Esophagus muscularis mucosa (tissue), 4 donors: ENCODE results near the gene C1QA. TPM values are rescaled to one million over a fixed set of nuclear protein-coding genes. Genes with fewer than 3 reads are reported as not detected.
A peak's percentile ranks its signal among the peaks of the same experiment; 100 is the strongest.

Source experiments
- DNase-seq: peaks from one replicate; pipeline ENCODE4 v3.0.0-alpha.2; 2017; ENCODE audit errors: extremely low spot score
- H3K27ac ChIP-seq, 4 donors: fragments of 200-600 bp; sonication (generic); replicated peaks in 1 of 4; 1 replicate in 3 of 4; 2 replicates in 1 of 4; pipeline ENCODE4 v1.5.1; 2016 to 2019; ENCODE audit warnings: mild to moderate bottlenecking in 1 of 4
- H3K27me3 ChIP-seq, 4 donors: fragments of 200-600 bp; sonication (generic); one replicate each; pipeline versions ENCODE4 v1.5.1 to v1.6.0; 2016 to 2019
- H3K36me3 ChIP-seq, 4 donors: fragments of 200-600 bp; sonication (generic); one replicate each; pipeline ENCODE4 v1.5.1; 2016 to 2019
- H3K4me1 ChIP-seq, 4 donors: fragments of 200-600 bp; sonication (generic); one replicate each; pipeline ENCODE4 v1.5.1; 2016 to 2019
- H3K4me3 ChIP-seq, 4 donors: fragments of 200-600 bp; sonication (generic); 1 replicate in 2 of 4; 2 replicates in 2 of 4; pipeline ENCODE4 v1.5.1; 2016 to 2019; ENCODE audit warnings: mild to moderate bottlenecking in 4 of 4, moderate library complexity in 1 of 4
- H3K9me3 ChIP-seq, 4 donors: fragments of 200-600 bp; sonication (generic); 1 replicate in 3 of 4; 2 replicates in 1 of 4; pipeline ENCODE4 v1.5.1; 2016 to 2019
- CTCF ChIP-seq, 3 experiments: fragments of 200-600 bp in 2 of 3; fragments of 450-650 bp in 1 of 3; sonication (generic) in 2 of 3; IDR thresholded peaks; one replicate each; pipeline ENCODE4 v1.5.1; 2017 to 2019; ENCODE audit warnings: antibody characterized with exemption in 3 of 3, mild to moderate bottlenecking in 2 of 3, moderate library complexity in 1 of 3
- EP300 ChIP-seq: sonication (generic); formaldehyde crosslinking; IDR thresholded peaks from one replicate; pipeline ENCODE4 v1.6.1; 2017; ENCODE audit warnings: antibody characterized with exemption
- POLR2A ChIP-seq: fragments of 450-650 bp; IDR thresholded peaks from one replicate; pipeline ENCODE4 v1.6.1; 2017; ENCODE audit warnings: antibody characterized with exemption, moderate library complexity, mild to moderate bottlenecking, low read depth
- POLR2AphosphoS5 ChIP-seq, 2 donors: sonication (generic); formaldehyde crosslinking; IDR thresholded peaks; one replicate each; pipeline ENCODE4 v1.6.1; 2017; ENCODE audit warnings: antibody characterized with exemption in 2 of 2
- WGBS: methylation state at CpG from one replicate; pipeline ENCODE4 v1.1.5; 2018; 5-methylcytosine and 5-hydroxymethylcytosine counted together
- intact Hi-C: fragments of 100-400 bp; cut with DNase I; formaldehyde crosslinking; loops from one replicate; pipeline ENCODE4 v1.15.1; 2023
- total RNA-seq, 4 donors: library from RNA; depleted of rRNA; stranded (reverse); fragments of >200 nt; gene quantifications; one replicate each; pipeline versions ENCODE4 v1.1.0 to v1.2.1, GENCODE V29; 2016

The C1QA gene
- total RNA-seq, result 100 to 1,000 TPM; 132 to 359 (median 164) TPM

DNA sequence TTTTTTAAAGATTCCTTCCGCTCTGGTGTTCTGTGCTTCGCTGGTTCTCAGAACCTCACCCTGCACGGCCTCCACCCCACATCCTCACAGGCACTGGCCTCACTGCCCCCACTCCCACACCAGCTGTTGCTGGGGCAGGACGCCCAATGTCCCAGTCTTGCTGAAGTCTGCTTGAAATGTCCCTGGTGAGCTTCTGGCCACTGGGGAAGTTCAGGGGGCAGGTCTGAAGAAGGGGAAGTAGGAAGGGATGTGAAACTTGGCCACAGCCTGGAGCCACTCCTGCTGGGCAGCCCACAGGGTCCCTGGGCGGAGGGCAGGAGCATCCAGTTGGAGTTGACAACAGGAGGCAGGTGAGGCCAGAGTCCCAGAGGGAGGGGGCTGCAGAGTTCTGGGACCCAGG, at the start of gene C1QA:
Gene C1QA, plus strand, starts transcription at position 276 of the 400 bp plus-strand sequence. CDS start 989 bp downstream, outside the sequence.
- DNase-seq, result no peak

GRCh38 chr1:22587247-22587646, 49.2 kb upstream of the C1QA start:
- WGBS, result 81% methylated on average over 6 of the region's 7 CpGs
- no peak for DNase-seq
- no peak overlapping the region for H3K27ac ChIP-seq
- H3K36me3 ChIP-seq, result no peaks in the 10 kb centered on the region
- intact Hi-C loops, result no loop called here
- TF ChIP-seq POLR2A, result no peak
- no peak for TF ChIP-seq CTCF (IDR thresholded peaks at IDR 0.05)
- no peak for TF ChIP-seq EP300
- no peak for TF ChIP-seq POLR2AphosphoS5 (IDR thresholded peaks at IDR 0.05)
- peaks cover 0 to 56% (median 0%) of the 10 kb centered on the region in 4 donors for H3K27me3 ChIP-seq
- H3K9me3 ChIP-seq, result no peaks in the 10 kb centered on the region
- peaks cover 5 to 13% (median 9%) of the 10 kb centered on the region in 4 donors for H3K4me1 ChIP-seq
- no peak overlapping the region for H3K4me3 ChIP-seq

More for the DNA sequence above, at the start of gene C1QA:
- Histone ChIP-seq H3K4me1 (no peaks in the 10 kb centered on the region), H3K4me3 (peak within 1 kb of the TSS; percentile 31 to 40 (median 32)), H3K27ac (peak within 1 kb of the TSS in 1 of 4 donors; percentile 34), H3K27me3 (peaks cover 0 to 66% (median 0%) of the 10 kb centered on the region in 4 donors), H3K36me3 (no peaks in the 10 kb centered on the region), H3K9me3 (no peaks in the 10 kb centered on the region)
- TF ChIP-seq CTCF (IDR thresholded peaks at IDR 0.05) (no peak), POLR2AphosphoS5 (IDR thresholded peaks at IDR 0.05) (peak; percentile 16 to 45)
- 61% methylated on average over 4 of the region's 5 CpGs for WGBS
- intact Hi-C loops, result no loop called here

DNA sequence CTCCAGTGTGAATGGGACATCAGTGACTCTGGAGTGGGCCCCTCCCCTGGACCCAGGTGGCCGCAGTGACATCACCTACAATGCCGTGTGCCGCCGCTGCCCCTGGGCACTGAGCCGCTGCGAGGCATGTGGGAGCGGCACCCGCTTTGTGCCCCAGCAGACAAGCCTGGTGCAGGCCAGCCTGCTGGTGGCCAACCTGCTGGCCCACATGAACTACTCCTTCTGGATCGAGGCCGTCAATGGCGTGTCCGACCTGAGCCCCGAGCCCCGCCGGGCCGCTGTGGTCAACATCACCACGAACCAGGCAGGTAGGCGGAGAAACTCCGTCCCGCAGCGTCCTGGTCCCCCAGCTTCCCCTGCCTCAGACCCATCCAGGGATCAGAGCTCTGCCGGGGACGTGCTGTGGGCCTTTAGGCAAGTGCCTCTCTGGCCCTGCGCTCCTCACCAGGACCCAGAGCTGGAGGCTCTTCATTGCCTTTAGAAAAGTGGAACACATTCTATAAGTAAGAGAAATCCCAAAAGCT, 47.5 kb upstream of the C1QA start:
- intact Hi-C loops, result no loop called here
- Histone ChIP-seq H3K36me3 (no peaks in the 10 kb centered on the region), H3K4me3 (no peak overlapping the region), H3K9me3 (no peaks in the 10 kb centered on the region), H3K4me1 (no peaks in the 10 kb centered on the region), H3K27me3 (peaks cover 0 to 73% (median 4%) of the 10 kb centered on the region in 4 donors), H3K27ac (no peak overlapping the region)
- 93% methylated on average over 20 of the region's 24 CpGs for WGBS
- DNase-seq, result no peak
- TF ChIP-seq EP300 (no peak), POLR2A (no peak), CTCF (IDR thresholded peaks at IDR 0.05) (no peak), POLR2AphosphoS5 (IDR thresholded peaks at IDR 0.05) (no peak)

DNA sequence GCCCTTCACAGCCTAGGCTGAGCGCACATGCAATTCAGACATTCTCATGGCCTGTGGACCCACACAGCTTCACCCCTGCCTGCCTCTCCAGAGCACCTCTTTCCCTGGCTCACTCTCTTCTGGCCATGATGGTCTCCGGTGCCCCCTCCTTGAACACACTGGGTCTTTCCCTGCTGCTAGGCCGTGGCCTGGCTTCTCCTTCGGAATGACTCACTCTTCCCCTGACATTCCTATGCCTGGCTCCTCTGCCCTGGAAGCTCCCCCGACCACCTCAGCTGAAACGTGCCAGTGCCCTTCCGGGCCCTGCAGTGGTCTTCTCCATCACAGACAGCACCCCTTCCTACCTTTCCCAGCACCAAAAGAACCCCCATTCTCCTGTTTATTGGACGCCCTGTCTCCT, 44.9 kb upstream of the C1QA start:
- Histone ChIP-seq H3K4me1 (no peaks in the 10 kb centered on the region), H3K4me3 (no peak overlapping the region), H3K27me3 (peaks cover 0 to 80% (median 4%) of the 10 kb centered on the region in 4 donors), H3K27ac (no peak overlapping the region), H3K36me3 (no peaks in the 10 kb centered on the region), H3K9me3 (no peaks in the 10 kb centered on the region)
- TF ChIP-seq EP300 (no peak), POLR2AphosphoS5 (IDR thresholded peaks at IDR 0.05) (no peak), CTCF (IDR thresholded peaks at IDR 0.05) (no peak), POLR2A (no peak)
- intact Hi-C loops, result no loop called here
- no peak for DNase-seq
- WGBS, result 81% methylated on average over 8 of the region's 8 CpGs

DNA sequence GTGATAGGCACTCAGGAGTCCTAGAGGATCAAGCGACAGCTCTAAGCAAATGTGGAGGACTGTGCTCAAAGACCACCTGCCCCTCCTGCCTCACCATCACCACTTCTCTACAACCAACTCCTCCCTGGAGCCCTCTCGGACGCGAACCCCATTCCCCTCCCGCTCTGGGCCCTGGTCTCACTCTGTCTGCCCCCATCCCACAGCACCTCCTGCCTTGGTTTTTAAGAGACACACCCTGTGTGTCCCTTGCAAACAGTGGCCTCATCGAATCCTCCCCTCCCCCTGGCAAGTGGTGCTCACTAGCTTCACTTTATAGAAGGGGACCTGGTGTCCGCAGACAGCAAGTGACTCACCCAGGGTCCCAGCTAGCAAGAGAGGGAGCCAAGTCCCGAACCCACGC, 44.4 kb upstream of the C1QA start:
- intact Hi-C loops, result no loop called here
- no peak for DNase-seq
- H3K27me3 ChIP-seq, result peaks cover 0 to 77% (median 4%) of the 10 kb centered on the region in 4 donors
- TF ChIP-seq EP300 (no peak), POLR2AphosphoS5 (IDR thresholded peaks at IDR 0.05) (no peak), POLR2A (no peak), CTCF (IDR thresholded peaks at IDR 0.05) (no peak)
- no peak overlapping the region for H3K4me3 ChIP-seq
- H3K27ac ChIP-seq, result no peak overlapping the region
- no peaks in the 10 kb centered on the region for H3K9me3 ChIP-seq
- no peaks in the 10 kb centered on the region for H3K4me1 ChIP-seq
- H3K36me3 ChIP-seq, result no peaks in the 10 kb centered on the region
- 83% methylated on average over 9 of the region's 9 CpGs for WGBS
